GM12878 (cell line): ENCODE results near the gene EDN3. TPM values are rescaled to one million over a fixed set of nuclear protein-coding genes. Genes with fewer than 3 reads are reported as not detected.

ENCODE experiments used
- ATAC-seq: fragments of 200-7000 bp; cut with Tn5 transposase; 3 replicates; pipeline ENCODE4 v1.9.1; 2020; ENCODE audit warnings: mild to moderate bottlenecking, moderate library complexity
- BruUV-seq: library from RNA; stranded (reverse); fragments of 400-500 nt; replicated peaks from 2 replicates; lab custom pipeline; 2021; lab: Mats Ljungman, UMichigan
- CTCF ChIA-PET: fragments of 300-600 bp; sonication (Branson Sonifier 250); formaldehyde crosslinking; extraction: SDS; loops from one replicate; lab custom pipeline; 2021; ENCODE audit warnings: inconsistent platforms; lab: Yijun Ruan, JAX
- POLR2A ChIA-PET: fragments of 350-600 bp; formaldehyde crosslinking; extraction: SDS; loops from one replicate; lab custom pipeline; 2021; ENCODE audit warnings: inconsistent platforms; lab: Charles Lee
- RAD21 ChIA-PET: fragments of 300-600 bp; sonication (Branson Sonifier 250); formaldehyde crosslinking; loops from one replicate; lab custom pipeline; 2023; ENCODE audit warnings: antibody characterized with exemption; ENCODE audit not compliant: unreplicated experiment; lab: Charles Lee
- SMC1A ChIA-PET: fragments of 300-600 bp; sonication (Branson Sonifier 250); formaldehyde crosslinking; loops from one replicate; lab custom pipeline; 2023; ENCODE audit not compliant: unreplicated experiment, uncharacterized antibody; lab: Charles Lee
- DNase-seq: peaks from one replicate; pipeline ENCODE4 v3.0.0-alpha.2; 2011; ENCODE audit warnings: low read depth, low spot score
- FAIRE-seq: peaks from 3 replicates; lab custom pipeline; 2011; peaks lifted over from hg19 to GRCh38; lab: Jason Lieb, UNC
- H2AFZ ChIP-seq: 2 replicates; pipeline ENCODE4 v1.6.0; 2011; ENCODE audit warnings: low read depth, low read length, control low read depth; ENCODE audit not compliant: control insufficient read depth
- H3K27ac ChIP-seq: 2 replicates; pipeline ENCODE4 v1.5.1; 2011; ENCODE audit warnings: control low read depth; ENCODE audit not compliant: control insufficient read depth, insufficient read depth
- H3K27me3 ChIP-seq, 2 experiments: replicated peaks in 1 of 2; 2 replicates each; pipeline versions ENCODE4 v1.6.0 to v1.6.1; 2011; ENCODE audit warnings: low read length in 1 of 2; ENCODE audit not compliant: control insufficient read depth in 2 of 2, insufficient read depth in 2 of 2
- H3K36me3 ChIP-seq, 2 experiments: 2 replicates each; pipeline ENCODE4 v1.5.1; 2011; ENCODE audit warnings: low read length in 1 of 2; ENCODE audit not compliant: control insufficient read depth in 2 of 2, insufficient read depth in 2 of 2
- H3K4me1 ChIP-seq: 2 replicates; pipeline ENCODE4 v1.6.1; 2011; ENCODE audit warnings: mild to moderate bottlenecking, low read length, moderate library complexity, mixed read lengths; ENCODE audit not compliant: control insufficient read depth, insufficient read depth
- H3K4me2 ChIP-seq: 2 replicates; pipeline ENCODE4 v1.6.0; 2011; ENCODE audit warnings: control low read depth; ENCODE audit not compliant: control insufficient read depth, insufficient read depth
- H3K4me3 ChIP-seq: fragments of 200-600 bp; sonication (generic); 2 replicates; pipeline ENCODE4 v1.5.1; 2016
- H3K79me2 ChIP-seq: 2 replicates; pipeline ENCODE4 v1.6.0; 2011; ENCODE audit warnings: low read length; ENCODE audit not compliant: control insufficient read depth, insufficient read depth
- H3K9ac ChIP-seq: 2 replicates; pipeline ENCODE4 v1.8.0; 2011; ENCODE audit warnings: low read length, control low read depth, mixed read lengths; ENCODE audit not compliant: control insufficient read depth, insufficient read depth
- H3K9me3 ChIP-seq: replicated peaks from 3 replicates; pipeline ENCODE4 v1.5.1; 2011; ENCODE audit warnings: mild to moderate bottlenecking, low read length; ENCODE audit not compliant: control insufficient read depth, insufficient read depth
- H4K20me1 ChIP-seq: 2 replicates; pipeline ENCODE4 v1.6.0; 2011; ENCODE audit not compliant: control insufficient read depth, insufficient read depth
- BMI1 ChIP-seq: fragments of 450-650 bp; IDR thresholded peaks from 2 replicates; pipeline ENCODE4 v1.6.1; 2016; ENCODE audit warnings: mild to moderate bottlenecking, moderate library complexity, borderline replicate concordance
- BRCA1 ChIP-seq: IDR thresholded peaks from 2 replicates; pipeline ENCODE4 v1.6.1; 2011; ENCODE audit warnings: low read depth, low read length, improper control_type of control experiment
- CBX5 ChIP-seq: sonication (generic); IDR thresholded peaks from 2 replicates; pipeline ENCODE4 v1.6.1; 2016; ENCODE audit warnings: low read depth, moderate library complexity, mild to moderate bottlenecking, inconsistent platforms
- E2F4 ChIP-seq: IDR thresholded peaks from 2 replicates; pipeline ENCODE4 v1.6.1; 2012; ENCODE audit warnings: low read depth, low read length, improper control_type of control experiment
- ESRRA ChIP-seq: IDR thresholded peaks from 2 replicates; pipeline ENCODE4 v1.6.1; 2012; ENCODE audit warnings: mild to moderate bottlenecking, low read length, improper control_type of control experiment
- MXI1 ChIP-seq: fragments of 150-350 bp; IDR thresholded peaks from 2 replicates; pipeline ENCODE4 v1.6.1; 2011; ENCODE audit warnings: low read depth, mild to moderate bottlenecking, inconsistent platforms, low read length, improper control_type of control experiment
- PAX8 ChIP-seq: fragments of 450-650 bp; IDR thresholded peaks from 2 replicates; pipeline ENCODE4 v1.6.1; 2017; ENCODE audit warnings: mild to moderate bottlenecking, moderate library complexity
- POU2F2 ChIP-seq: IDR thresholded peaks from 3 replicates; pipeline ENCODE4 v1.6.1; 2011; ENCODE audit warnings: low read depth, mild to moderate bottlenecking, low read length, borderline replicate concordance
- RB1 ChIP-seq: fragments of 450-650 bp; formaldehyde crosslinking; IDR thresholded peaks from 2 replicates; pipeline ENCODE4 v1.6.1; 2017; ENCODE audit warnings: mild to moderate bottlenecking, borderline replicate concordance
- RUNX3 ChIP-seq: IDR thresholded peaks from 2 replicates; pipeline ENCODE4 v1.6.1; 2012; ENCODE audit warnings: low read length, inconsistent platforms
- SREBF2 ChIP-seq: IDR thresholded peaks from 2 replicates; pipeline ENCODE4 v1.6.1; 2012; ENCODE audit warnings: mild to moderate bottlenecking, low read length
- TCF3 ChIP-seq: IDR thresholded peaks from 2 replicates; pipeline ENCODE4 v1.6.1; 2012; ENCODE audit warnings: low read depth, mild to moderate bottlenecking, low read length, borderline replicate concordance; ENCODE audit not compliant: insufficient read depth
- WRNIP1 ChIP-seq: IDR thresholded peaks from 2 replicates; pipeline ENCODE4 v1.6.1; 2011; ENCODE audit warnings: low read depth, low read length, improper control_type of control experiment, borderline replicate concordance
- ZNF687 ChIP-seq: fragments of 450-650 bp; IDR thresholded peaks from 2 replicates; pipeline ENCODE4 v1.6.1; 2017; ENCODE audit warnings: mild to moderate bottlenecking, moderate library complexity
- WGBS: methylation state at CpG from one replicate; pipeline ENCODE4 v1.1.6; 2016; ENCODE audit warnings: low lambda C conversion rate; ENCODE audit not compliant: insufficient replicate concordance, insufficient coverage; ENCODE audit errors: missing lambda C conversion rate; 5-methylcytosine and 5-hydroxymethylcytosine counted together
- in situ Hi-C: fragments of 300-500 bp; cut with MboI; formaldehyde crosslinking; loops from 9 replicates; pipeline ENCODE4 v1.14.3; 2018; ENCODE audit warnings: mixed read lengths
- intact Hi-C: fragments of 100-400 bp; cut with micrococcal nuclease; formaldehyde crosslinking; loops from one replicate; pipeline ENCODE4 v1.14.2; 2022; ENCODE audit not compliant: unreplicated experiment
- polyA plus RNA-seq, 11 experiments: library from polyadenylated mRNA; depleted of rRNA in 4 of 11; unstranded in 6 of 11; stranded (reverse) in 5 of 11; fragments of >200 nt; fragmentation: Nextera tagmentation in 4 of 11; fragmentation: Illumina TruSeq in 1 of 11; extraction: Ambion mirVana in 4 of 11; extraction: Trizol in 1 of 11; gene quantifications; 1 replicate in 1 of 11; 2 replicates in 10 of 11; pipeline versions ENCODE4 v1.2.1 to v1.2.3, GENCODE V29; 2011 to 2016; ENCODE audit warnings: inconsistent platforms in 2 of 11, missing spikeins in 2 of 11, low read depth in 1 of 11
- total RNA-seq, 4 experiments: library from RNA; depleted of rRNA in 3 of 4; stranded (reverse); fragments of >200 nt in 3 of 4; fragmentation: Illumina TruSeq in 1 of 4; extraction: Trizol in 1 of 4; gene quantifications; 2 replicates each; pipeline versions ENCODE4 v1.2.1 to v1.2.3, GENCODE V29; 2013 to 2021
- TF ChIP-seq, protein P1 (sequence below): fragments of 150-350 bp; IDR thresholded peaks from 2 replicates; pipeline ENCODE4 v1.6.1; 2016; ENCODE audit warnings: low read depth, low read length

Gene EDN3
- total and polyA plus RNA-seq, 10 of the 15 experiments (the other 5 are each of a cell fraction or from before 2014, with no cell fraction given) = not detected

GRCh38 chr20:59301343-59302007 lies 1.1 kb downstream of the EDN3 start:
- no peak overlapping the region for H3K9ac ChIP-seq
- ChIA-PET SMC1A (no interaction called here), POLR2A (no interaction called here), RAD21 (no interaction called here), CTCF (no interaction called here)
- DNase-seq = no peak
- H3K79me2 ChIP-seq = no peaks in the 10 kb centered on the region
- in situ Hi-C loops = no loop called here
- H3K4me3 ChIP-seq = no peak overlapping the region
- H3K27me3 ChIP-seq = peaks cover 3 to 10% of the 10 kb centered on the region in 2 experiments
- no peaks in the 10 kb centered on the region for H3K9me3 ChIP-seq
- BruUV-seq = no TSS peak
- no peaks in the 10 kb centered on the region for H3K36me3 ChIP-seq
- no peaks in the 10 kb centered on the region for H4K20me1 ChIP-seq
- FAIRE-seq = no peak
- no peaks in the 10 kb centered on the region for H3K4me1 ChIP-seq
- no peak overlapping the region for H2AFZ ChIP-seq
- 36% methylated on average over 14 of the region's 17 CpGs for WGBS
- intact Hi-C loops = no loop called here
- no peak for ATAC-seq
- no peak overlapping the region for H3K27ac ChIP-seq
- H3K4me2 ChIP-seq = no peak overlapping the region
- TF ChIP-seq WRNIP1 (no peak), ZNF687 (no peak), POU2F2 (no peak), RB1 (no peak), RUNX3 (no peak), PAX8 (no peak), BRCA1 (no peak), SREBF2 (no peak), BMI1 (no peak), MXI1 (no peak), TCF3 (no peak), ESRRA (no peak), E2F4 (no peak), CBX5 (no peak)
- TF ChIP-seq, protein P1, sequence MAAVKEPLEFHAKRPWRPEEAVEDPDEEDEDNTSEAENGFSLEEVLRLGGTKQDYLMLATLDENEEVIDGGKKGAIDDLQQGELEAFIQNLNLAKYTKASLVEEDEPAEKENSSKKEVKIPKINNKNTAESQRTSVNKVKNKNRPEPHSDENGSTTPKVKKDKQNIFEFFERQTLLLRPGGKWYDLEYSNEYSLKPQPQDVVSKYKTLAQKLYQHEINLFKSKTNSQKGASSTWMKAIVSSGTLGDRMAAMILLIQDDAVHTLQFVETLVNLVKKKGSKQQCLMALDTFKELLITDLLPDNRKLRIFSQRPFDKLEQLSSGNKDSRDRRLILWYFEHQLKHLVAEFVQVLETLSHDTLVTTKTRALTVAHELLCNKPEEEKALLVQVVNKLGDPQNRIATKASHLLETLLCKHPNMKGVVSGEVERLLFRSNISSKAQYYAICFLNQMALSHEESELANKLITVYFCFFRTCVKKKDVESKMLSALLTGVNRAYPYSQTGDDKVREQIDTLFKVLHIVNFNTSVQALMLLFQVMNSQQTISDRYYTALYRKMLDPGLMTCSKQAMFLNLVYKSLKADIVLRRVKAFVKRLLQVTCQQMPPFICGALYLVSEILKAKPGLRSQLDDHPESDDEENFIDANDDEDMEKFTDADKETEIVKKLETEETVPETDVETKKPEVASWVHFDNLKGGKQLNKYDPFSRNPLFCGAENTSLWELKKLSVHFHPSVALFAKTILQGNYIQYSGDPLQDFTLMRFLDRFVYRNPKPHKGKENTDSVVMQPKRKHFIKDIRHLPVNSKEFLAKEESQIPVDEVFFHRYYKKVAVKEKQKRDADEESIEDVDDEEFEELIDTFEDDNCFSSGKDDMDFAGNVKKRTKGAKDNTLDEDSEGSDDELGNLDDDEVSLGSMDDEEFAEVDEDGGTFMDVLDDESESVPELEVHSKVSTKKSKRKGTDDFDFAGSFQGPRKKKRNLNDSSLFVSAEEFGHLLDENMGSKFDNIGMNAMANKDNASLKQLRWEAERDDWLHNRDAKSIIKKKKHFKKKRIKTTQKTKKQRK = no peak
